GM12891 (cell line): Measurements from ENCODE around the gene DNM3.
"Not testable (repeated sequence)": the region's sequence is repeated elsewhere in the genome, so short reads cannot be mapped to it uniquely, and the experiment has no call there.

ENCODE experiments used
- DNase-seq: peaks from one replicate; pipeline ENCODE4 v3.0.0; 2011; ENCODE audit warnings: low spot score; ENCODE audit not compliant: insufficient read length
- FAIRE-seq: peaks from 2 replicates; lab custom pipeline; 2011; peaks lifted over from hg19 to GRCh38; lab: Jason Lieb, UNC
- PAX5 ChIP-seq: IDR thresholded peaks from 2 replicates; pipeline ENCODE4 v1.6.1; 2011; ENCODE audit warnings: low read length, moderate library complexity, mild to moderate bottlenecking; ENCODE audit not compliant: insufficient read depth, severe bottlenecking
- POLR2A ChIP-seq: IDR thresholded peaks from 2 replicates; pipeline ENCODE4 v1.6.1; 2011; ENCODE audit warnings: low read depth, low read length, control low read depth
- POLR2AphosphoS5 ChIP-seq: IDR thresholded peaks from 2 replicates; pipeline ENCODE4 v1.6.1; 2011; ENCODE audit warnings: low read depth, low read length, control low read depth
- POU2F2 ChIP-seq: IDR thresholded peaks from 2 replicates; pipeline ENCODE4 v1.6.1; 2011; ENCODE audit warnings: low read depth, mild to moderate bottlenecking, control low read depth, low read length, moderate library complexity
- SPI1 ChIP-seq: IDR thresholded peaks from 2 replicates; pipeline ENCODE4 v1.6.1; 2011; ENCODE audit warnings: low read depth, low read length, control low read depth
- TAF1 ChIP-seq: IDR thresholded peaks from 2 replicates; pipeline ENCODE4 v1.6.1; 2011; ENCODE audit warnings: low read depth, low read length, control low read depth

DNM3 gene

GRCh38 chr1:172043900-172044299 is 202.6 kb downstream of the DNM3 start:
- DNase-seq (no peak), FAIRE-seq (no peak)
- TF ChIP-seq POU2F2 = no peak
- no peak for TF ChIP-seq PAX5
- TF ChIP-seq TAF1 = no peak
- TF ChIP-seq POLR2AphosphoS5 = no peak
- no peak for TF ChIP-seq POLR2A
- TF ChIP-seq SPI1 = no peak

- no peak for TF ChIP-seq PAX5
- TF ChIP-seq POU2F2 = no peak
- TF ChIP-seq POLR2A = no peak
- no peak for TF ChIP-seq SPI1
- TF ChIP-seq POLR2AphosphoS5 = no peak
- no peak for TF ChIP-seq TAF1
- no peak for DNase-seq
- FAIRE-seq = no peak
Observed at GRCh38 chr1:172051898-172052297, 210.6 kb downstream of the DNM3 start.

DNA sequence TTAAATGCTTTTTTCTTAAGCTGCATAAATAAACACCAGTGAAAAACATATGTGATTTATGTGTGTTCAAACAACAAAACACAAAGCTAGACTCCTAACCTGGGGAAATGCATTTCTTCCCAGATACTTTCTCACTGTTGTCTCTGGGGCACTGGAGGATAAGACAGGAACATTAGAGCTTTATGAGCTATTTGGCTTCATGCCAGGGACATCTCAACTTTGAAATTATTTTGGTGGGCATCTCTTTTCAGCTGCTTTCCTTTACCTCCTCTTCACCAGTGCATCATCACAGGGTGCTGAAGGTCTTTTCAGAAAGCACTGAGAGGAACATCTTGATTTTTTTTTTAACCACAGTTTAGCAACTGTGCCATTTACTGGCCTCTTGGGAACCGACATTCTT is 212.9 kb downstream of the DNM3 start:
- no peak for FAIRE-seq
- no peak for TF ChIP-seq POU2F2
- no peak for TF ChIP-seq POLR2A
- no peak for TF ChIP-seq SPI1
- no peak for TF ChIP-seq POLR2AphosphoS5
- TF ChIP-seq PAX5 = no peak
- TF ChIP-seq TAF1 = no peak
- DNase-seq = no peak

- not testable (repeated sequence) for DNase-seq, FAIRE-seq
Observed at GRCh38 chr1:172055816-172056419, 214.6 kb downstream of the DNM3 start.

DNA sequence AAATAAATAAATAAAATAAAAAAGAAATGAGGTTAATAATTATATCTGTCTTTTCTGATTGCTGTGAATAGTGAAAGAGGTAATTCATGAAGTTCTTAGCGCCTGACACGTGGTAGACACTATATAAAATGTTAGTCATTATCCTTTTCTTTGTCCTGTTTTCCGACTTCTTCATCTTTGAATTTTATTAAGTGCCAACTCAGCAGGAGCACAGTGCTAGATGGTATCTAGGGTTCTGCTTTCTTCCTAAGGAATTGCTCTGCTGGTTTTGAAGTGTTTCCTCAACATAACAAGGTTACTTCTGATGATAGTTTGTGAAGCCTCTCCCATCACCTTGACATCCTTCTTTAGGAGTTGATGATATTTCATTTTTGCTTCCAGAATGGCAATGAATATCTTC is 227.0 kb downstream of the DNM3 start:
- DNase-seq (no peak), FAIRE-seq (no peak)
- TF ChIP-seq POU2F2 (no peak), TAF1 (no peak), POLR2AphosphoS5 (no peak), SPI1 (no peak)

GRCh38 chr1:172069051-172069450 is 227.8 kb downstream of the DNM3 start:
- no peak for FAIRE-seq
- TF ChIP-seq TAF1 (no peak), POU2F2 (no peak), POLR2AphosphoS5 (no peak), POLR2A (no peak), SPI1 (no peak), PAX5 (no peak)
- no peak for DNase-seq

DNA sequence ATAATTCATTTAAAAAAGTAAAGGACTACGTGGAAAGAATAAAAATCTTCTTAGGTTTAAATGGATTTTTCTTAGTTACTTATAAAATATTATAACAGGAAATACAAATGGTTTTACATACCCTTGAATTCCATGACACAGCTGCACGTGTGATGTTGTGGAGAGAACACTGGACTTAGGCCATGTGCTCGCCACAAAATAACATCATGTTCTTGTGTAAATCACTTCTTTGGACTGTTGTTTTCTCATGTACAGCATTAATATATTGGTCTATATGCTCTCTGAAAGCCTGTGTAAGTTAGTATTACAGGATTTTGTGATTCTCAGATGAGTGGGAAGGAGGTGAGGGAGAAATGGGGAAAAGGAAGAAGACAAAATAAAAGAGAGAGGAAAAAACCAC is 228.2 kb downstream of the DNM3 start:
- no peak for DNase-seq
- TF ChIP-seq POU2F2 = no peak
- no peak for TF ChIP-seq SPI1
- no peak for TF ChIP-seq PAX5
- TF ChIP-seq TAF1 = no peak
- TF ChIP-seq POLR2AphosphoS5 = no peak
- TF ChIP-seq POLR2A = no peak
- no peak for FAIRE-seq

DNA sequence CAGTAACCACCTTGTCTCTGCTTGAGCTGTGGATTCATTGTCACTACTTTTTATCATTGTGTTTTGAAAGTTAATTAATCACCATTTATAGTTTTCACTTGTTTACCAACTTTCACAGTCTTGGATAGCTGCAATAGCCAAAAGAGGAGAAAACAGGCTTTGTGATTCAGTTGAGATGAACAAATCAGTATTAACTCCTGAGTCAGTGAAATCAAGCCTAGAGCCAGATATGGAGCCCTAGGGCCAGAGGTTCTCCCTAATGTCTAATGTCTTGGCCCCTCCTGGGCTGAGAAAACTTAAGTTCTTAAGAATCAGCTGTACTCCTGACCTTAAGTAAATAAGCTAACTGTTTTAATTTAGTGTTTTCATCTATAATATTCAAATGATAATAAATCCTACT is 228.8 kb downstream of the DNM3 start:
- TF ChIP-seq POLR2AphosphoS5 (no peak), SPI1 (no peak), TAF1 (no peak), POLR2A (no peak), PAX5 (no peak), POU2F2 (no peak)
- no peak for FAIRE-seq

GRCh38 chr1:172071746-172072145 is 230.4 kb downstream of the DNM3 start:
- TF ChIP-seq POLR2AphosphoS5 (no peak), SPI1 (no peak), POU2F2 (no peak), TAF1 (no peak), POLR2A (no peak), PAX5 (no peak)
- FAIRE-seq = no peak

More for the DNA sequence above, 228.8 kb downstream of the DNM3 start:
- DNase-seq = no peak

GRCh38 chr1:172079859-172080258 is 238.6 kb downstream of the DNM3 start:
- DNase-seq = not testable (repeated sequence)

More at GRCh38 chr1:172071746-172072145, 230.4 kb downstream of the DNM3 start:
- DNase-seq = no peak

GRCh38 chr1:172083191-172083590 is 241.9 kb downstream of the DNM3 start:
- FAIRE-seq = no peak
- TF ChIP-seq PAX5 (no peak), SPI1 (no peak), POLR2AphosphoS5 (no peak), TAF1 (no peak), POLR2A (no peak), POU2F2 (no peak)

More at GRCh38 chr1:172079859-172080258, 238.6 kb downstream of the DNM3 start:
- not testable (repeated sequence) for FAIRE-seq

DNA sequence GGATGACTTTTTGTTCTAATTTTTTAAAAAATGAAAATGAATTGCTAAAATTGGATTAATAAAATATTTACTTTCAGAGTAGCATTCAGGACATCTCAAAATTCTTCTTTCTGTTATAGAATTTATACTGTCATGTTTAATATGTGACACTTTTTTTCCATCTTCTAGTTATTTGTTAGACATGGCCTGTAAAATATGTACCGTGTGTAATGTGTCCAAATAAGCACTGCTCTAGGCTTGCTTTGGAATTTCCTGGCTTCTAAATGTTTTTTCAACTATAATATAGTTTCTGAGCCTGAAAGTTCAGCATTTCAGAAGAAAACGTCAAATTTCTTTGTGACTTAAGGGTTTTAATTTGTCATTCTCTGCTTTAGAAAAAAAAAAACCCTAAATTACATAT is 243.6 kb downstream of the DNM3 start:
- FAIRE-seq (no peak), DNase-seq (no peak)
- TF ChIP-seq SPI1 (no peak), POU2F2 (no peak), PAX5 (no peak), POLR2A (no peak), TAF1 (no peak), POLR2AphosphoS5 (no peak)

More at GRCh38 chr1:172083191-172083590, 241.9 kb downstream of the DNM3 start:
- no peak for DNase-seq
